Suprapubic skin (tissue), 4 donors: ENCODE measurements around the gene NR1D2. TPM values are rescaled to one million over a fixed set of nuclear protein-coding genes. Genes with fewer than 3 reads are reported as not detected.
A peak's percentile ranks its signal among the peaks of the same experiment; 100 is the strongest.
"Not testable (repeated sequence)": the region's sequence is repeated elsewhere in the genome, so short reads cannot be mapped to it uniquely, and the experiment has no call there.

ENCODE experiments used
- DNase-seq, 2 donors: peaks; one replicate each; pipeline ENCODE4 v3.0.0-alpha.2; 2019; ENCODE audit warnings: low spot score in 2 of 2
- H3K27ac ChIP-seq: fragments of 200-600 bp; sonication (generic); one replicate; pipeline ENCODE4 v1.5.1; 2019
- H3K27me3 ChIP-seq: fragments of 200-600 bp; sonication (generic); one replicate; pipeline ENCODE4 v1.5.1; 2019
- H3K36me3 ChIP-seq: fragments of 200-600 bp; sonication (generic); one replicate; pipeline ENCODE4 v1.5.1; 2019
- H3K4me1 ChIP-seq: fragments of 200-600 bp; sonication (generic); one replicate; pipeline ENCODE4 v1.5.1; 2019
- H3K4me3 ChIP-seq: fragments of 200-600 bp; sonication (generic); one replicate; pipeline ENCODE4 v1.5.1; 2019; ENCODE audit warnings: mild to moderate bottlenecking
- H3K9me3 ChIP-seq: fragments of 200-600 bp; sonication (generic); one replicate; pipeline ENCODE4 v1.5.1; 2019
- EP300 ChIP-seq: sonication (generic); formaldehyde crosslinking; IDR thresholded peaks from one replicate; pipeline ENCODE4 v1.6.1; 2017; ENCODE audit warnings: antibody characterized with exemption
- POLR2A ChIP-seq, 2 donors: fragments of 450-650 bp; IDR thresholded peaks; one replicate each; pipeline ENCODE4 v1.6.1; 2017; ENCODE audit warnings: antibody characterized with exemption in 2 of 2, mild to moderate bottlenecking in 2 of 2, moderate library complexity in 2 of 2
- POLR2AphosphoS5 ChIP-seq, 3 donors: sonication (generic); formaldehyde crosslinking; IDR thresholded peaks; one replicate each; pipeline ENCODE4 v1.6.1; 2017; ENCODE audit warnings: antibody characterized with exemption in 3 of 3
- WGBS: methylation state at CpG from one replicate; pipeline ENCODE4 v1.1.5; 2018; 5-methylcytosine and 5-hydroxymethylcytosine counted together
- total RNA-seq, 4 donors: library from RNA; depleted of rRNA; stranded (reverse); fragments of >200 nt; gene quantifications; one replicate each; pipeline ENCODE4 v1.1.0, GENCODE V29; 2016
- TF ChIP-seq, protein P1 (sequence below), 2 donors: fragments of 200-600 bp in 1 of 2; fragments of 450-650 bp in 1 of 2; sonication (generic) in 1 of 2; IDR thresholded peaks; one replicate each; pipeline ENCODE4 v1.5.1; 2016 to 2019; ENCODE audit warnings: antibody characterized with exemption in 2 of 2, mild to moderate bottlenecking in 1 of 2, moderate library complexity in 1 of 2

The NR1D2 gene
- total RNA-seq, 4 donors from 2014 or later: 24.4 to 44.1 (median 39.1) TPM

DNA sequence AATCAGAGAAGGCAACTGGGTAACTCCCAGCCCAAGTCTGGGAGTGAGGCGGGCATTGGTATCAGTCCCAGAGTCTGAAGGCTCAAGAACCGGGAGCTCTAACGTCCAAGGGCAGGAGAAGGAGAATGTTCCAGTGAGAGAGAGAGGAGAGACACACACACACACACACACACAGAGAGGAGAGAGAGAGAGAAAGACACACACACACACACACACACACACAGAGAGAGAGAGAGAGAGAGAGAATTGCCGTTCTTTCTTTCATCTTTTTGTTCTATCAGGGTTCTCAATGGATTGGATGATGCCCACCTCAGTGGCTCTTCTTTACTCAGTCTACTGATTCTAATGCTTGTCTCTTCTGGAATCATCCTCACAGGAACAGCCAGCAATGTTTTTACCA, 57.0 kb downstream of the NR1D2 start:
- no peaks in the 10 kb centered on the region for H3K9me3 ChIP-seq
- TF ChIP-seq EP300: no peak
- TF ChIP-seq POLR2A (IDR thresholded peaks at IDR 0.05): no peak
- TF ChIP-seq, protein P1, sequence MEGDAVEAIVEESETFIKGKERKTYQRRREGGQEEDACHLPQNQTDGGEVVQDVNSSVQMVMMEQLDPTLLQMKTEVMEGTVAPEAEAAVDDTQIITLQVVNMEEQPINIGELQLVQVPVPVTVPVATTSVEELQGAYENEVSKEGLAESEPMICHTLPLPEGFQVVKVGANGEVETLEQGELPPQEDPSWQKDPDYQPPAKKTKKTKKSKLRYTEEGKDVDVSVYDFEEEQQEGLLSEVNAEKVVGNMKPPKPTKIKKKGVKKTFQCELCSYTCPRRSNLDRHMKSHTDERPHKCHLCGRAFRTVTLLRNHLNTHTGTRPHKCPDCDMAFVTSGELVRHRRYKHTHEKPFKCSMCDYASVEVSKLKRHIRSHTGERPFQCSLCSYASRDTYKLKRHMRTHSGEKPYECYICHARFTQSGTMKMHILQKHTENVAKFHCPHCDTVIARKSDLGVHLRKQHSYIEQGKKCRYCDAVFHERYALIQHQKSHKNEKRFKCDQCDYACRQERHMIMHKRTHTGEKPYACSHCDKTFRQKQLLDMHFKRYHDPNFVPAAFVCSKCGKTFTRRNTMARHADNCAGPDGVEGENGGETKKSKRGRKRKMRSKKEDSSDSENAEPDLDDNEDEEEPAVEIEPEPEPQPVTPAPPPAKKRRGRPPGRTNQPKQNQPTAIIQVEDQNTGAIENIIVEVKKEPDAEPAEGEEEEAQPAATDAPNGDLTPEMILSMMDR (IDR thresholded peaks at IDR 0.05): no peak
- no peaks in the 10 kb centered on the region for H3K36me3 ChIP-seq
- no peak for DNase-seq
- WGBS: 86% methylated on average over 4 of the region's 4 CpGs
- H3K4me3 ChIP-seq: no peak overlapping the region
- no peak overlapping the region for H3K27ac ChIP-seq
- H3K27me3 ChIP-seq: no peaks in the 10 kb centered on the region
- peaks cover 8% of the 10 kb centered on the region for H3K4me1 ChIP-seq

DNA sequence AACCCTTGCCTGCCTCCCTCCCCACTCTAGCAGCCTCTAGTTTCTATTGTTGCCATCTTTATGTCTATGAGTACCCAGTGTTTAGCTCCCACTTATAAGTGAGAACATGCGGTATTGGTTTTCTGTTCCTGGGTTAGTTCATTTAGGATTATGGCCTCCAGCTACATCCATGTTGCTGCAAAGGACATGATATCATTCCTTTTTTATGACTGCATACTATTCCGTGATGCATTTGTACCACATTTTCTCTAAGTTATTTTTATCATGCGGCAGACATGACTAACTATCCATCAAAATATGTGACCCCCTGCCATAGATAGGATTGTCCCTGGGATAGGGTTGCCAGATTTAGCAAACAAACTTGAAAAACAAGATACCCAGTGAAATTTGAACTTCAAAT, 58.4 kb downstream of the NR1D2 start:
- Histone ChIP-seq H3K27me3 (no peaks in the 10 kb centered on the region), H3K4me1 (peaks cover 8% of the 10 kb centered on the region), H3K4me3 (no peak overlapping the region), H3K36me3 (no peaks in the 10 kb centered on the region), H3K9me3 (no peaks in the 10 kb centered on the region), H3K27ac (no peak overlapping the region)
- TF ChIP-seq, protein P1 (IDR thresholded peaks at IDR 0.05): no peak
- no peak for TF ChIP-seq POLR2AphosphoS5 (IDR thresholded peaks at IDR 0.05)
- TF ChIP-seq EP300: no peak
- DNase-seq: no peak
- WGBS: 95% methylated on average over 3 of the region's 3 CpGs

DNA sequence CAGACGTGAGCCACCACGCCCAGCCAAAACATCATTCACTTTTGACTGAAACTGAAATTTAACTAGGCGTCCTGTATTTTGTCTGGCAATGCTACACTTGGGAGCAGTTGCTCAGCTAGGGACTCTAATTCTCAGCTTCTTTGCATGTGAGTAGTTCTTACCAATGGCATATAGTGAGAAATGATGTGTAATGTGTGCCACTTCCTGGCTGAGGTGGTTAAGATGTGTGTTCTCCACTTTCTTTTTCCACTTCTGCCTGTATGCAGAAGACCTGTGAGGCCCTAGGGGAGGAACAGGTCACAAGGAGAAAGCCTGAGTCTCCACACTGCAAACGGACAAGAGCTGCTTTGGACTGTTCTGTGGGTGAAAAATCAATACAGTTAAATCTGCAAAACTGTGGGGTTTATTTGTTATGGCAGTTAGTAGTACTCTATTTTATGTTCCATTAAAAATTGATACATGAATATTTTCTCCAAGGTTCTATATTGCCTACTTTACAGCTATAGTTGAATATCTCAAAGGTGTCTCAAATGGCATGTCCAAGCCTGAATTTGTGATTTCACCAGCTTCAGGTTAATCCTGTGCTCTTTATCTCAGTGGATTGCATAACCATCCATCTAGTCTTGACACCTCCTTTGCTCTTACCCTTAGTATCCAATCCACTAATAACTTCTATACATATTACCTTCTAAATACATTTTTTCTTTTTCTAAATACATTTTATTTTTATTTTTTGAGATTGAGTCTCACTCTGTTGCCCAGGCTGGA, 59.3 kb downstream of the NR1D2 start:
- WGBS: 86% methylated on average over 4 of the region's 4 CpGs
- Histone ChIP-seq H3K9me3 (no peaks in the 10 kb centered on the region), H3K27ac (no peak overlapping the region), H3K4me1 (peaks cover 2% of the 10 kb centered on the region), H3K36me3 (no peaks in the 10 kb centered on the region), H3K27me3 (no peaks in the 10 kb centered on the region), H3K4me3 (no peak overlapping the region)
- no peak for DNase-seq
- TF ChIP-seq EP300: no peak
- no peak for TF ChIP-seq POLR2AphosphoS5 (IDR thresholded peaks at IDR 0.05)
- no peak for TF ChIP-seq POLR2A (IDR thresholded peaks at IDR 0.05)
- TF ChIP-seq, protein P1 (IDR thresholded peaks at IDR 0.05): no peak

DNA sequence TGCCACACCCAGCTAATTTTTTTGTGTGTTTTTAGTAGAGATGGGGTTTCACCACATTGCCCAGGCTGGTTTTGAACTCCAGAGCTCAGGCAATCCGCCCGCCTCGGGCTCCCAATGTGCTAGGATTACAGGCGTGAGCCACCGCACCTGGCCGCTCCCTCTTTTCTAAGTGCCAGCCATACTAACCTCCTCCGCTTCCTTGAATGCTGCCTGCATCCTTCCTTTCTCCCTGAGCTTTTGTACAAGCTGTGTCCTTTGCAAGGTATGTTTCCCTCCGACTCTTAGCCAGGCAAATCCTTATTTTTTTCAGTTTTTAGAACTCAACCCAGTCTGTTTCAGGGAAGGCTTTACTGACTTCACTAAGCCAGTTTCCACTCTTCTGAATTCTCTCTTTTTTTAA, 60.6 kb downstream of the NR1D2 start:
- Histone ChIP-seq H3K4me3 (no peak overlapping the region), H3K9me3 (no peaks in the 10 kb centered on the region), H3K4me1 (peaks cover under 1% of the 10 kb centered on the region), H3K27me3 (no peaks in the 10 kb centered on the region), H3K27ac (no peak overlapping the region), H3K36me3 (no peaks in the 10 kb centered on the region)
- TF ChIP-seq POLR2A (IDR thresholded peaks at IDR 0.05) (no peak), EP300 (no peak)
- TF ChIP-seq, protein P1 (IDR thresholded peaks at IDR 0.05): no peak
- no peak for DNase-seq
- WGBS: 92% methylated on average over 8 of the region's 8 CpGs

DNA sequence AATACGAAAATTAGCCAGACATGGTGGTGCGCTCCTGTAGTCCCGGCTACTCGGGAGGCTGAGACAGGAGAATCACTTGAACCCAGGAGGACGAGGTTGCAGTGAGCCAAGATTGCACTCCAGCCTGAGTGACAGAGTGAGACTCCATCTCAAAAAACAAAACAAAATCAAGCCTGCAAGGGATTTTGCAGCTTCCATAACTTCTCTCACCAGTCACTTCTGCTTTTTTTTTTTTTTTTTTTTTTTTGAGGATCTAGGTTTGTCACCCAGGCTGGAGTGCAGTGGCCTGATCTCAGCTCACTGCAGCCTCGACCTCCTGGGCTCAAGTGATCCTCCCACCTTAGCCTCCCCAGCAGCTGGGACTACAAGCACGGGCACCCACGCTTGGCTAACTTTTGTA, 65.7 kb downstream of the NR1D2 start:
- WGBS: 81% methylated on average over 8 of the region's 8 CpGs

More for the DNA sequence above, 65.7 kb downstream of the NR1D2 start:
- not testable (repeated sequence) for H3K9me3 ChIP-seq, H3K27me3 ChIP-seq, H3K36me3 ChIP-seq, H3K4me3 ChIP-seq, DNase-seq, H3K4me1 ChIP-seq
- peak overlapping the region; percentile 3 for H3K27ac ChIP-seq
